Trophoblast cell (in vitro differentiated cells and primary cell): ENCODE measurements around the gene DNAJC13.
"Not testable (repeated sequence)": the region's sequence is repeated elsewhere in the genome, so short reads cannot be mapped to it uniquely, and the experiment has no call there.

Experiments used
- DNase-seq, 2 donors: peaks; one replicate each; pipeline ENCODE4 v3.0.0-alpha.2; 2016
- H2AFZ ChIP-seq: 2 replicates; pipeline ENCODE4 v1.6.1; 2013; ENCODE audit warnings: low read length, moderate library complexity, mild to moderate bottlenecking; ENCODE audit not compliant: insufficient read depth, poor library complexity
- H2AK5ac ChIP-seq: 2 replicates; pipeline ENCODE4 v1.6.1; 2013; ENCODE audit warnings: mild to moderate bottlenecking, low read length
- H2BK120ac ChIP-seq: 2 replicates; pipeline ENCODE4 v1.6.1; 2013; ENCODE audit warnings: low read length, mild to moderate bottlenecking, moderate library complexity; ENCODE audit not compliant: insufficient read depth, poor library complexity
- H2BK12ac ChIP-seq: 2 replicates; pipeline ENCODE4 v1.6.1; 2013; ENCODE audit warnings: mild to moderate bottlenecking, low read length, moderate library complexity
- H2BK5ac ChIP-seq: 2 replicates; pipeline ENCODE4 v1.6.1; 2013; ENCODE audit warnings: low read length, low read depth, moderate library complexity, mild to moderate bottlenecking; ENCODE audit not compliant: poor library complexity
- H3K14ac ChIP-seq: 2 replicates; pipeline ENCODE4 v1.6.1; 2013; ENCODE audit warnings: mild to moderate bottlenecking, low read length
- H3K18ac ChIP-seq: 2 replicates; pipeline ENCODE4 v1.6.1; 2013; ENCODE audit warnings: mild to moderate bottlenecking, low read length
- H3K23ac ChIP-seq: 2 replicates; pipeline ENCODE4 v1.6.1; 2013; ENCODE audit warnings: low read length
- H3K27ac ChIP-seq: 2 replicates; pipeline ENCODE4 v1.5.1; 2013; ENCODE audit warnings: low read depth, mild to moderate bottlenecking, inconsistent platforms, low read length, moderate library complexity
- H3K27me3 ChIP-seq: 2 replicates; pipeline ENCODE4 v1.6.1; 2013; ENCODE audit warnings: inconsistent platforms, mild to moderate bottlenecking, low read length, moderate library complexity; ENCODE audit not compliant: insufficient read depth
- H3K36me3 ChIP-seq, 2 experiments: 1 replicate in 1 of 2; 2 replicates in 1 of 2; pipeline ENCODE4 v1.6.1; 2013; ENCODE audit warnings: low read length in 2 of 2, mild to moderate bottlenecking in 2 of 2, moderate library complexity in 1 of 2; ENCODE audit not compliant: insufficient read depth in 2 of 2, control insufficient read depth in 1 of 2
- H3K4ac ChIP-seq: 2 replicates; pipeline ENCODE4 v1.6.1; 2013; ENCODE audit warnings: low read depth, mild to moderate bottlenecking, low read length, moderate library complexity
- H3K4me1 ChIP-seq, 2 experiments: 1 replicate in 1 of 2; 2 replicates in 1 of 2; pipeline ENCODE4 v1.6.1; 2013; ENCODE audit warnings: low read length in 2 of 2, mild to moderate bottlenecking in 2 of 2, moderate library complexity in 1 of 2; ENCODE audit not compliant: insufficient read depth in 2 of 2, control insufficient read depth in 1 of 2
- H3K4me2 ChIP-seq: 2 replicates; pipeline ENCODE4 v1.6.1; 2013; ENCODE audit warnings: inconsistent platforms, mild to moderate bottlenecking, low read length, moderate library complexity
- H3K4me3 ChIP-seq: 2 replicates; pipeline ENCODE4 v1.5.1; 2013; ENCODE audit warnings: mild to moderate bottlenecking, low read depth, low read length, inconsistent platforms
- H3K79me1 ChIP-seq: one replicate; pipeline ENCODE4 v1.6.1; 2013; ENCODE audit warnings: low read length
- H3K79me2 ChIP-seq: 2 replicates; pipeline ENCODE4 v1.6.1; 2013; ENCODE audit warnings: low read length, mild to moderate bottlenecking; ENCODE audit not compliant: control insufficient read depth, insufficient read depth, poor library complexity
- H3K9ac ChIP-seq: 2 replicates; pipeline ENCODE4 v1.6.1; 2013; ENCODE audit warnings: mild to moderate bottlenecking, low read length
- H3K9me3 ChIP-seq: 2 replicates; pipeline ENCODE4 v1.6.1; 2013; ENCODE audit warnings: low read depth, mild to moderate bottlenecking, control low read depth, inconsistent platforms, low read length; ENCODE audit not compliant: insufficient read depth
- H4K12ac ChIP-seq: 2 replicates; pipeline ENCODE4 v1.6.1; 2013; ENCODE audit warnings: low read depth, mild to moderate bottlenecking, low read length, moderate library complexity
- H4K8ac ChIP-seq: 2 replicates; pipeline ENCODE4 v1.6.1; 2013; ENCODE audit warnings: low read depth, mild to moderate bottlenecking, low read length, moderate library complexity
- H4K91ac ChIP-seq: one replicate; pipeline ENCODE4 v1.6.1; 2013; ENCODE audit warnings: low read depth, mild to moderate bottlenecking, low read length, moderate library complexity
- WGBS: extraction: QIAGEN DNeasy Blood & Tissue Kit; methylation state at CpG from one replicate; pipeline ENCODE4 v1.1.7; 2013; ENCODE audit warnings: missing lambda C conversion rate; ENCODE audit not compliant: insufficient read length, insufficient coverage; ENCODE audit errors: extremely low coverage; 5-methylcytosine and 5-hydroxymethylcytosine counted together

Gene DNAJC13

DNA sequence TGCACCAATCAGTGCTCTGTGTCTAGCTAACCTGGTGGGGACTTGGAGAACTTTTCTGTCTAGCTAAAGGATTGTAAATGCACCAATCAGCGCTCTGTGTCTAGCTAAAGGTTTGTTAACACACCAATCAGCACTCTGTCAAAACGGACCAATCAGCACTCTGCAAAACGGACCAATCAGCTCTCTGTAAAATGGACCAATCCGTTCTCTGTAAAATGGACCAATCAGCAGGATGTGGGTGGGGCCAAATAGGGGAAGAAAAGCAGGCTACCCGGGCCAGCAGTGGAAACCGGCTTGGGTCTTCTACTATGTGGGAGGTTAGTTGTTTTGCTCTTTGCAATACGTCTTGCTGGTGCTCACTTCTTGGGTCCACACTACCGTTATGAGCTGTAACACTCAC, 20.5 kb upstream of the DNAJC13 start:
- not testable (repeated sequence) for H3K27ac ChIP-seq, H3K36me3 ChIP-seq, H2AFZ ChIP-seq, H2AK5ac ChIP-seq, H3K23ac ChIP-seq, H3K4me2 ChIP-seq, H4K91ac ChIP-seq, DNase-seq, H3K79me2 ChIP-seq, H3K79me1 ChIP-seq, H4K12ac ChIP-seq, H3K18ac ChIP-seq, H2BK120ac ChIP-seq, H3K14ac ChIP-seq, H3K4ac ChIP-seq, H4K8ac ChIP-seq, H3K9me3 ChIP-seq, H3K27me3 ChIP-seq, H3K4me1 ChIP-seq, H2BK12ac ChIP-seq, H2BK5ac ChIP-seq, H3K9ac ChIP-seq, H3K4me3 ChIP-seq
- no CpG with 5 or more reads among the region's 8 CpGs for WGBS

DNA sequence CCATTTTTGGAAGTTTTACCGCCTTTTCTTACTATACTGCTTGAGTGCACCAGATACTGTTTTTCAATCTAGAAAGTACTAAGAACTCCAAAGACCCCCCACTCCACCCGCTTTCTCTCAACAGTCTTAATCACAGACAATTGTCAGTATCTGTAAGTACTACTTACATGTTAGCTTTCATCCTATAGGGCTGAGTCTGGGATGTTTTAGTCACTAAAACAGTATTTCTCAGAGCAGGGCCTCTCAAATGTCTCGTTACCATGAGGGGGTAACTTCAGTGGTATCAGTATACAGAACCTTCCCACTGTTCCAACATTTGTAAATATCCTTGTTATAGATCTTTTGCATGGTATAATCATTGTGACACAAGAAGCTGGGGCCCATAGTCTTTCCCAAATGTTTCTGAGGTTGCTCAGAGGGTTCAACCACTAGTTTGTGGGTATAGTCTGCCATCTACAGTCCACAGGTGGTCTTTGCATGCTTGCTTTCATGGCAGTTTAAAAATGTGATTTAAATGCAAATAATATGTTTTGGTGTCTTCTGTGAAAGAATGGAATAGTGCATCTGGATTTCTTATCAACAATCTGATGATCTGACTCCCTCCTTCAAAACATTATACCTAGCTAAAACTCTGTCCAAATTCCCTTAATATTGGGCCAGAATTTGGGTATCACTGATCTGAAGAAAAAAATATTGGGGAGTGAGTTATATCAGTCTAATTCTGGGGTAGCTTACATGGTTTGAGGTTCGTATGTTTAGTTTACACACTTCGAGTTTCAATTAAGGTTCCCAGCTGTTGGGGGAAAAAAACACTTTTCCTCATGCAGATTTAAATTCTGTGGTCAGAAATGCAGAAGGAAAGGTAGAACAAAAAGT, 18.0 kb upstream of the DNAJC13 start:
- Histone ChIP-seq H3K4me1 (no peaks in the 10 kb centered on the region), H3K27me3 (no peaks in the 10 kb centered on the region), H2BK120ac (no peak overlapping the region), H2AK5ac (no peak overlapping the region), H4K12ac (no peak overlapping the region), H3K79me1 (no peaks in the 10 kb centered on the region), H3K18ac (no peak overlapping the region), H3K79me2 (no peaks in the 10 kb centered on the region), H3K9ac (no peak overlapping the region), H4K91ac (no peak overlapping the region), H4K8ac (no peak overlapping the region), H2BK12ac (no peak overlapping the region), H3K4me2 (no peak overlapping the region), H3K4ac (no peak overlapping the region), H3K14ac (no peak overlapping the region), H3K36me3 (no peaks in the 10 kb centered on the region), H2BK5ac (no peak overlapping the region), H3K27ac (no peak overlapping the region), H3K4me3 (no peak overlapping the region), H2AFZ (no peak overlapping the region), H3K9me3 (no peaks in the 10 kb centered on the region), H3K23ac (no peak overlapping the region)
- peak; percentile 43 to 83 for DNase-seq
- no CpG with 5 or more reads among the region's 5 CpGs for WGBS

DNA sequence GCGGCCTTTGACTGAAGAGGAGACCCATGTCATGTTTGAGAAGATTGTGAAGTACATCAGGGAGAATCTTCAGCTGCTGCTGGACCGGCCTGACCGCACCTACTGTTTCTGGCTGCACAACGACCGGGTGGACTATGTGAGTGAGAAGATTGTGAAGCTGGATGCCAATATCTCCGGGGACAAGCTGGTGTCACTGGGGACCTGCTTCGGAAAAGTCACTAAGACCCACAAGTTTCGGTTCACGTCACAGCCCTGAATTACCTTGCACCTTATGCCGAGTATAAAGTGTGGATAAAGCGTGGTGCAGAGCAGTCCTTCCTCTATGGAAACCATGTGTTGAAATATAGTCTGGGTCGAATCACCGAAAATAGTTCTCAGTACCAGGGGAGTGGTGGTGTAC, 16.0 kb upstream of the DNAJC13 start:
- H3K18ac ChIP-seq, result no peak overlapping the region
- H3K27me3 ChIP-seq, result no peaks in the 10 kb centered on the region
- H3K4me3 ChIP-seq, result no peak overlapping the region
- H4K8ac ChIP-seq, result no peak overlapping the region
- H3K4me1 ChIP-seq, result no peaks in the 10 kb centered on the region
- no CpG with 5 or more reads among the region's 13 CpGs for WGBS
- H4K12ac ChIP-seq, result no peak overlapping the region
- H3K23ac ChIP-seq, result no peak overlapping the region
- H3K9me3 ChIP-seq, result no peaks in the 10 kb centered on the region
- H3K4ac ChIP-seq, result no peak overlapping the region
- H2AFZ ChIP-seq, result no peak overlapping the region
- DNase-seq, result no peak
- H3K27ac ChIP-seq, result no peak overlapping the region
- H2AK5ac ChIP-seq, result no peak overlapping the region
- no peak overlapping the region for H2BK5ac ChIP-seq
- no peaks in the 10 kb centered on the region for H3K36me3 ChIP-seq
- H2BK12ac ChIP-seq, result no peak overlapping the region
- H3K9ac ChIP-seq, result no peak overlapping the region
- H3K79me2 ChIP-seq, result no peaks in the 10 kb centered on the region
- H3K79me1 ChIP-seq, result no peaks in the 10 kb centered on the region
- no peak overlapping the region for H3K4me2 ChIP-seq
- no peak overlapping the region for H4K91ac ChIP-seq
- no peak overlapping the region for H2BK120ac ChIP-seq
- no peak overlapping the region for H3K14ac ChIP-seq

DNA sequence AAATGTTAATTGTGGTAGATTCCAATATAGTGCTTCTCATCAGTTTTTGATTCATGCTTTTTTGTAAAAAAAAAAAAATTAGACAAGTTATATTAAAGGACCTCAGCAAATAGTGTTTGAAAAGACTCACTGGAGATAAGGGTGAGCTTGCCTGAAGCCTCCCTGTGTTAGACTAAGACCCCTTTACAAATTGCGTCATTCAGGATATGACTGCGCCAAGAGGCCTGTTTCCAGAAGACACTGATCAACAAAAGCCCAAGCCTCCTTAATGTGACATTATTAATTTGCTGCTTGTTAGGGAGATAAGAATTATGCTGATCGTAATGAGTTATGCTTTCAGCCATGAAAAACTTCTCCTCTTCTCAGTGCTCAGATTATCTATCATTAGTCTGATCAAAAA, 13.0 kb upstream of the DNAJC13 start:
- no peak overlapping the region for H2AK5ac ChIP-seq
- DNase-seq, result no peak
- no CpG with 5 or more reads among the region's 3 CpGs for WGBS

More for the DNA sequence above, 13.0 kb upstream of the DNAJC13 start:
- Histone ChIP-seq H3K9me3 (no peaks in the 10 kb centered on the region), H3K27me3 (no peaks in the 10 kb centered on the region), H3K4me3 (no peak overlapping the region), H3K18ac (no peak overlapping the region), H3K9ac (no peak overlapping the region), H2BK12ac (no peak overlapping the region), H3K4me1 (no peaks in the 10 kb centered on the region), H3K4ac (no peak overlapping the region), H4K12ac (no peak overlapping the region), H3K36me3 (no peaks in the 10 kb centered on the region), H3K4me2 (no peak overlapping the region), H3K79me1 (no peaks in the 10 kb centered on the region), H3K79me2 (no peaks in the 10 kb centered on the region), H3K27ac (no peak overlapping the region), H4K8ac (no peak overlapping the region), H2AFZ (no peak overlapping the region), H2BK5ac (no peak overlapping the region), H4K91ac (no peak overlapping the region), H3K14ac (no peak overlapping the region), H3K23ac (no peak overlapping the region), H2BK120ac (no peak overlapping the region)
